ENCODE results near the gene LGALS14.

DNA sequence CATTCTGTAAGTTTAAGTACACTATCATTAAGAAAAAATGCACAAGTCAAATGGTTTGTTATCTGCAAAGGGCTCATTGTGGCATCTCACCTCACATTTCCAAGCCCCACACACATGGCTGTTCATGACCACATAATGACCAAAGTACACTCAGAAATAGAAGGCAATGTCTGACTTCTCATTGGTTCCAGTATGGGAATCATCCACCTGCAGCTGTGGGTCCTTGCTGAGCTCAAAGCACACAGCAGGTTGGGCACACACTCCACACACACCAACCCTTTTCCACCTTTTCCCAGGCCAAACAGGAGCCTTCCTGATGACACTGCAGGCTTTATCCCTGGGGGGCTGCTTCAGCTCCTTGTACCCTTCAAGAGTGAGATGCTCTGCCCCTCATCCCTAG lies 21.7 kb downstream of the LGALS14 start:
- TF ChIP-seq, protein P1, sequence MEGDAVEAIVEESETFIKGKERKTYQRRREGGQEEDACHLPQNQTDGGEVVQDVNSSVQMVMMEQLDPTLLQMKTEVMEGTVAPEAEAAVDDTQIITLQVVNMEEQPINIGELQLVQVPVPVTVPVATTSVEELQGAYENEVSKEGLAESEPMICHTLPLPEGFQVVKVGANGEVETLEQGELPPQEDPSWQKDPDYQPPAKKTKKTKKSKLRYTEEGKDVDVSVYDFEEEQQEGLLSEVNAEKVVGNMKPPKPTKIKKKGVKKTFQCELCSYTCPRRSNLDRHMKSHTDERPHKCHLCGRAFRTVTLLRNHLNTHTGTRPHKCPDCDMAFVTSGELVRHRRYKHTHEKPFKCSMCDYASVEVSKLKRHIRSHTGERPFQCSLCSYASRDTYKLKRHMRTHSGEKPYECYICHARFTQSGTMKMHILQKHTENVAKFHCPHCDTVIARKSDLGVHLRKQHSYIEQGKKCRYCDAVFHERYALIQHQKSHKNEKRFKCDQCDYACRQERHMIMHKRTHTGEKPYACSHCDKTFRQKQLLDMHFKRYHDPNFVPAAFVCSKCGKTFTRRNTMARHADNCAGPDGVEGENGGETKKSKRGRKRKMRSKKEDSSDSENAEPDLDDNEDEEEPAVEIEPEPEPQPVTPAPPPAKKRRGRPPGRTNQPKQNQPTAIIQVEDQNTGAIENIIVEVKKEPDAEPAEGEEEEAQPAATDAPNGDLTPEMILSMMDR (IDR thresholded peaks at IDR 0.05) = no peak
- no peak for TF ChIP-seq POLR2AphosphoS5 (IDR thresholded peaks at IDR 0.05)
- no peak for TF ChIP-seq POLR2A (IDR thresholded peaks at IDR 0.05)
